HEK293 (cell line): ENCODE results near the gene ZBP1.
A peak's percentile ranks its signal among the peaks of the same experiment; 100 is the strongest.

Experiments used
- FEZF1 ChIP-seq: fragments of 450-650 bp; formaldehyde crosslinking; IDR thresholded peaks from 2 replicates; pipeline ENCODE4 v1.5.1; 2016; ENCODE audit warnings: missing biosample characterization, missing genetic modification characterization
- GLI2 ChIP-seq: fragments of 450-650 bp; formaldehyde crosslinking; IDR thresholded peaks from 2 replicates; pipeline ENCODE4; 2017; ENCODE audit warnings: missing biosample characterization, missing genetic modification characterization, low read depth, borderline replicate concordance
- GLIS1 ChIP-seq: fragments of 450-650 bp; formaldehyde crosslinking; IDR thresholded peaks from 2 replicates; pipeline ENCODE4 v1.5.1; 2016; ENCODE audit warnings: missing biosample characterization, missing genetic modification characterization
- KLF9 ChIP-seq: fragments of 450-650 bp; formaldehyde crosslinking; IDR thresholded peaks from 2 replicates; pipeline ENCODE4 v1.5.1; 2016; ENCODE audit warnings: missing biosample characterization, missing genetic modification characterization, low read depth
- MEIS1 ChIP-seq: sonication (generic); formaldehyde crosslinking; IDR thresholded peaks from 2 replicates; pipeline ENCODE4 v1.8.1; 2022; ENCODE audit warnings: missing genetic modification reagents, mild to moderate bottlenecking, borderline replicate concordance
- OSR2 ChIP-seq: fragments of 450-650 bp; formaldehyde crosslinking; IDR thresholded peaks from 2 replicates; pipeline ENCODE4 v1.5.1; 2016; ENCODE audit warnings: missing biosample characterization, missing genetic modification characterization
- TCF7L2 ChIP-seq: IDR thresholded peaks from 2 replicates; pipeline ENCODE4 v1.6.1; 2011; ENCODE audit warnings: low read depth, mild to moderate bottlenecking, inconsistent platforms, low read length, moderate library complexity, borderline replicate concordance
- ZBTB17 ChIP-seq: fragments of 450-650 bp; formaldehyde crosslinking; IDR thresholded peaks from 2 replicates; pipeline ENCODE4 v1.5.1; 2016; ENCODE audit warnings: missing biosample characterization, missing genetic modification characterization
- ZNF112 ChIP-seq: fragments of 450-650 bp; formaldehyde crosslinking; IDR thresholded peaks from 2 replicates; pipeline ENCODE4 v1.5.0; 2017; ENCODE audit warnings: missing biosample characterization, missing genetic modification characterization
- ZNF133 ChIP-seq: fragments of 450-650 bp; formaldehyde crosslinking; IDR thresholded peaks from 2 replicates; pipeline ENCODE4 v1.5.1; 2016; ENCODE audit warnings: missing biosample characterization, missing genetic modification characterization
- ZNF2 ChIP-seq: fragments of 450-650 bp; formaldehyde crosslinking; IDR thresholded peaks from 2 replicates; pipeline ENCODE4 v1.5.1; 2016; ENCODE audit warnings: missing biosample characterization, missing genetic modification characterization
- ZNF292 ChIP-seq: fragments of 450-650 bp; formaldehyde crosslinking; IDR thresholded peaks from 2 replicates; pipeline ENCODE4 v1.5.1; 2016; ENCODE audit warnings: low read depth, missing biosample characterization, missing genetic modification characterization, borderline replicate concordance
- ZNF394 ChIP-seq: fragments of 450-650 bp; formaldehyde crosslinking; IDR thresholded peaks from 2 replicates; pipeline ENCODE4 v1.5.1; 2016; ENCODE audit warnings: missing biosample characterization, missing genetic modification characterization, mild to moderate bottlenecking, moderate library complexity, borderline replicate concordance
- ZNF416 ChIP-seq: fragments of 450-650 bp; formaldehyde crosslinking; IDR thresholded peaks from 2 replicates; pipeline ENCODE4 v1.5.1; 2016; ENCODE audit warnings: missing biosample characterization, missing genetic modification characterization
- ZNF510 ChIP-seq: fragments of 450-650 bp; formaldehyde crosslinking; IDR thresholded peaks from 2 replicates; pipeline ENCODE4 v1.5.1; 2018; ENCODE audit warnings: mild to moderate bottlenecking, missing genetic modification characterization, missing biosample characterization; ENCODE audit not compliant: insufficient replicate concordance
- ZNF560 ChIP-seq: fragments of 450-650 bp; formaldehyde crosslinking; IDR thresholded peaks from 2 replicates; pipeline ENCODE4 v1.5.1; 2017; ENCODE audit warnings: missing biosample characterization, missing genetic modification characterization, borderline replicate concordance
- ZNF600 ChIP-seq: fragments of 450-650 bp; formaldehyde crosslinking; IDR thresholded peaks from 2 replicates; pipeline ENCODE4 v1.5.1; 2016; ENCODE audit warnings: missing biosample characterization, missing genetic modification characterization
- ZNF626 ChIP-seq: fragments of 450-650 bp; sonication (Bioruptor Pico); formaldehyde crosslinking; IDR thresholded peaks from 2 replicates; pipeline ENCODE4 v1.5.1; 2018; ENCODE audit warnings: missing biosample characterization, missing genetic modification characterization, inconsistent platforms
- ZNF629 ChIP-seq: fragments of 450-650 bp; formaldehyde crosslinking; IDR thresholded peaks from 2 replicates; pipeline ENCODE4 v1.5.1; 2017; ENCODE audit warnings: missing biosample characterization, missing genetic modification characterization
- TF ChIP-seq, protein P1 (sequence below): fragments of 450-650 bp; formaldehyde crosslinking; IDR thresholded peaks from 2 replicates; pipeline ENCODE4 v1.5.1; 2016; ENCODE audit warnings: missing biosample characterization, missing genetic modification characterization
- TF ChIP-seq, protein P2 (sequence below): fragments of 450-650 bp; formaldehyde crosslinking; IDR thresholded peaks from 2 replicates; pipeline ENCODE4 v1.5.1; 2016; ENCODE audit warnings: missing biosample characterization, missing genetic modification characterization, borderline replicate concordance
- TF ChIP-seq, protein P3 (sequence below): fragments of 450-650 bp; formaldehyde crosslinking; IDR thresholded peaks from 2 replicates; pipeline ENCODE4 v1.5.1; 2016; ENCODE audit warnings: missing biosample characterization, missing genetic modification characterization
- TF ChIP-seq, protein P4 (sequence below): fragments of 450-650 bp; formaldehyde crosslinking; IDR thresholded peaks from 2 replicates; pipeline ENCODE4 v1.5.1; 2016; ENCODE audit warnings: missing biosample characterization, missing genetic modification characterization
- TF ChIP-seq, protein P5 (sequence below): fragments of 450-650 bp; IDR thresholded peaks from 2 replicates; pipeline ENCODE4 v1.5.1; 2018; ENCODE audit warnings: missing biosample characterization, mild to moderate bottlenecking, missing genetic modification characterization

The ZBP1 gene

DNA sequence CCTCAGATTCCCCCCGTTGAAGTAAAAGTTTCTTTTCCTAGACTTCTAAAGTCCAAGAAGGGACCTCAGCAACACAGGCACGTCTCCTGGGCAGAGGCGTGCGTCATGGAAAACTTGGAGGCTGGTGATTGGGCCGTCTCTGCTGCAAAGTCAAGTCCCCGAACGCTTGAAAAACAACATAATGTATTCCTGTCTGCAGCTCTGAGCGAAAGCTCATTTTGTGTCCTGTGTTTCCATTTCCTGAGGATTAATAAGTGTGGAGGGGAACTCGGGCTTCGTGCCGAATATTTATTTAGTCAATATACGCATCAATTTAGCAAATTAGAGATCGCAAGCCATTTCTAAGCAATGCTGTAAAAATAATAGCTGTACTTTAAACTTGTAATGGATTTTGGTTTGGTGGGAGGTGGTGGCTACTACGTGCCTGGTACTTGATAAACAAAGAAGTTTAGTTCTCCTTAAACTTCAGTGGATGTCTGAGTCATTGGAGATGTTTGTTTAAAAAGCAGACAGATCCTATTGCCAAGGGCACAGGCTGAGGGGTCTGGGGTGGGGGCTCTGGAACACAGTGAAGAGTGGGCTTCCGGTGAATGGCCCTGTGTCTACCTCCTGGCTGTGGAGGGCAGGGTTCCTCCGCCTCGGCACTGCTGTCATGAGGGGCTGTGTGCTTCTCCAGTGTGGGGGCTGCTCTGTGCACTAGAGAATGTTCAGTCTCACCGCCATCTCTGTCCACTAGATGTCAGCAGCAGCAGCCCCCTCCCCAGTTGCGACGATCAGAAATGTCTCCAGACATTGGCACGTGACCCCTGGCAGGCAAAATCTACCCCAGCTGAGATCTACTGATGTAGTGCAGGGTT lies 37.6 kb downstream of the ZBP1 start (continued):
- TF ChIP-seq KLF9 (tag by site-specific recombination) (no peak), TCF7L2 (no peak), ZNF600 (tag by site-specific recombination) (peak; percentile 58; the same call in 1 of the 2 replicates), ZNF416 (tag by site-specific recombination) (no peak), ZNF560 (tag by site-specific recombination) (no peak), OSR2 (tag by site-specific recombination) (peak; percentile 73), GLIS1 (tag by site-specific recombination) (peak; percentile 59), MEIS1 (no peak), ZNF394 (tag by site-specific recombination) (peak; percentile 87; the same call in 1 of the 2 replicates), ZNF629 (tag by site-specific recombination) (peak; percentile 49; the same call in 1 of the 2 replicates), FEZF1 (tag by site-specific recombination) (peak; percentile 63; the same call in 1 of the 2 replicates), GLI2 (peak; percentile 37; the same call in 1 of the 2 replicates), ZNF133 (no peak), ZBTB17 (tag by site-specific recombination) (peak; percentile 49; the same call in 1 of the 2 replicates), ZNF112 (no peak), ZNF2 (0 out of 2 replicates have a peak, but pooled peaks have one; percentile 30), ZNF510 (tag by site-specific recombination) (no peak), ZNF292 (tag by site-specific recombination) (no peak), ZNF626 (tag by site-specific recombination) (no peak)
- TF ChIP-seq, protein P1, sequence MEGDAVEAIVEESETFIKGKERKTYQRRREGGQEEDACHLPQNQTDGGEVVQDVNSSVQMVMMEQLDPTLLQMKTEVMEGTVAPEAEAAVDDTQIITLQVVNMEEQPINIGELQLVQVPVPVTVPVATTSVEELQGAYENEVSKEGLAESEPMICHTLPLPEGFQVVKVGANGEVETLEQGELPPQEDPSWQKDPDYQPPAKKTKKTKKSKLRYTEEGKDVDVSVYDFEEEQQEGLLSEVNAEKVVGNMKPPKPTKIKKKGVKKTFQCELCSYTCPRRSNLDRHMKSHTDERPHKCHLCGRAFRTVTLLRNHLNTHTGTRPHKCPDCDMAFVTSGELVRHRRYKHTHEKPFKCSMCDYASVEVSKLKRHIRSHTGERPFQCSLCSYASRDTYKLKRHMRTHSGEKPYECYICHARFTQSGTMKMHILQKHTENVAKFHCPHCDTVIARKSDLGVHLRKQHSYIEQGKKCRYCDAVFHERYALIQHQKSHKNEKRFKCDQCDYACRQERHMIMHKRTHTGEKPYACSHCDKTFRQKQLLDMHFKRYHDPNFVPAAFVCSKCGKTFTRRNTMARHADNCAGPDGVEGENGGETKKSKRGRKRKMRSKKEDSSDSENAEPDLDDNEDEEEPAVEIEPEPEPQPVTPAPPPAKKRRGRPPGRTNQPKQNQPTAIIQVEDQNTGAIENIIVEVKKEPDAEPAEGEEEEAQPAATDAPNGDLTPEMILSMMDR (tag by site-specific recombination), result peak; percentile 88
- TF ChIP-seq, protein P2, sequence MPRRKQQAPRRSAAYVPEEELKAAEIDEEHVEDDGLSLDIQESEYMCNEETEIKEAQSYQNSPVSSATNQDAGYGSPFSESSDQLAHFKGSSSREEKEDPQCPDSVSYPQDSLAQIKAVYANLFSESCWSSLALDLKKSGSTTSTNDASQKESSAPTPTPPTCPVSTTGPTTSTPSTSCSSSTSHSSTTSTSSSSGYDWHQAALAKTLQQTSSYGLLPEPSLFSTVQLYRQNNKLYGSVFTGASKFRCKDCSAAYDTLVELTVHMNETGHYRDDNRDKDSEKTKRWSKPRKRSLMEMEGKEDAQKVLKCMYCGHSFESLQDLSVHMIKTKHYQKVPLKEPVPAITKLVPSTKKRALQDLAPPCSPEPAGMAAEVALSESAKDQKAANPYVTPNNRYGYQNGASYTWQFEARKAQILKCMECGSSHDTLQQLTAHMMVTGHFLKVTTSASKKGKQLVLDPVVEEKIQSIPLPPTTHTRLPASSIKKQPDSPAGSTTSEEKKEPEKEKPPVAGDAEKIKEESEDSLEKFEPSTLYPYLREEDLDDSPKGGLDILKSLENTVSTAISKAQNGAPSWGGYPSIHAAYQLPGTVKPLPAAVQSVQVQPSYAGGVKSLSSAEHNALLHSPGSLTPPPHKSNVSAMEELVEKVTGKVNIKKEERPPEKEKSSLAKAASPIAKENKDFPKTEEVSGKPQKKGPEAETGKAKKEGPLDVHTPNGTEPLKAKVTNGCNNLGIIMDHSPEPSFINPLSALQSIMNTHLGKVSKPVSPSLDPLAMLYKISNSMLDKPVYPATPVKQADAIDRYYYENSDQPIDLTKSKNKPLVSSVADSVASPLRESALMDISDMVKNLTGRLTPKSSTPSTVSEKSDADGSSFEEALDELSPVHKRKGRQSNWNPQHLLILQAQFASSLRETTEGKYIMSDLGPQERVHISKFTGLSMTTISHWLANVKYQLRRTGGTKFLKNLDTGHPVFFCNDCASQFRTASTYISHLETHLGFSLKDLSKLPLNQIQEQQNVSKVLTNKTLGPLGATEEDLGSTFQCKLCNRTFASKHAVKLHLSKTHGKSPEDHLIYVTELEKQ (tag by site-specific recombination), result no peak
- TF ChIP-seq, protein P3, sequence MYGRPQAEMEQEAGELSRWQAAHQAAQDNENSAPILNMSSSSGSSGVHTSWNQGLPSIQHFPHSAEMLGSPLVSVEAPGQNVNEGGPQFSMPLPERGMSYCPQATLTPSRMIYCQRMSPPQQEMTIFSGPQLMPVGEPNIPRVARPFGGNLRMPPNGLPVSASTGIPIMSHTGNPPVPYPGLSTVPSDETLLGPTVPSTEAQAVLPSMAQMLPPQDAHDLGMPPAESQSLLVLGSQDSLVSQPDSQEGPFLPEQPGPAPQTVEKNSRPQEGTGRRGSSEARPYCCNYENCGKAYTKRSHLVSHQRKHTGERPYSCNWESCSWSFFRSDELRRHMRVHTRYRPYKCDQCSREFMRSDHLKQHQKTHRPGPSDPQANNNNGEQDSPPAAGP (tag by site-specific recombination), result no peak
- TF ChIP-seq, protein P4, sequence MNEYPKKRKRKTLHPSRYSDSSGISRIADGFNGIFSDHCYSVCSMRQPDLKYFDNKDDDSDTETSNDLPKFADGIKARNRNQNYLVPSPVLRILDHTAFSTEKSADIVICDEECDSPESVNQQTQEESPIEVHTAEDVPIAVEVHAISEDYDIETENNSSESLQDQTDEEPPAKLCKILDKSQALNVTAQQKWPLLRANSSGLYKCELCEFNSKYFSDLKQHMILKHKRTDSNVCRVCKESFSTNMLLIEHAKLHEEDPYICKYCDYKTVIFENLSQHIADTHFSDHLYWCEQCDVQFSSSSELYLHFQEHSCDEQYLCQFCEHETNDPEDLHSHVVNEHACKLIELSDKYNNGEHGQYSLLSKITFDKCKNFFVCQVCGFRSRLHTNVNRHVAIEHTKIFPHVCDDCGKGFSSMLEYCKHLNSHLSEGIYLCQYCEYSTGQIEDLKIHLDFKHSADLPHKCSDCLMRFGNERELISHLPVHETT (tag by site-specific recombination), result peak; percentile 55; the same call in 1 of the 2 replicates
- TF ChIP-seq, protein P5, sequence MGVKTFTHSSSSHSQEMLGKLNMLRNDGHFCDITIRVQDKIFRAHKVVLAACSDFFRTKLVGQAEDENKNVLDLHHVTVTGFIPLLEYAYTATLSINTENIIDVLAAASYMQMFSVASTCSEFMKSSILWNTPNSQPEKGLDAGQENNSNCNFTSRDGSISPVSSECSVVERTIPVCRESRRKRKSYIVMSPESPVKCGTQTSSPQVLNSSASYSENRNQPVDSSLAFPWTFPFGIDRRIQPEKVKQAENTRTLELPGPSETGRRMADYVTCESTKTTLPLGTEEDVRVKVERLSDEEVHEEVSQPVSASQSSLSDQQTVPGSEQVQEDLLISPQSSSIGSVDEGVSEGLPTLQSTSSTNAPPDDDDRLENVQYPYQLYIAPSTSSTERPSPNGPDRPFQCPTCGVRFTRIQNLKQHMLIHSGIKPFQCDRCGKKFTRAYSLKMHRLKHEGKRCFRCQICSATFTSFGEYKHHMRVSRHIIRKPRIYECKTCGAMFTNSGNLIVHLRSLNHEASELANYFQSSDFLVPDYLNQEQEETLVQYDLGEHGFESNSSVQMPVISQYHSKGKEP (tag by site-specific recombination), result peak; percentile 36; the same call in 1 of the 2 replicates
